Activated naive CD4-positive, alpha-beta T cell treated with anti-CD3 and anti-CD28 coated beads, Interleukin-2, amount 50 U/mL, for 72 hours (primary cell): Measurements from ENCODE around the gene ACVR2A. TPM values are rescaled to one million over a fixed set of nuclear protein-coding genes. Genes with fewer than 3 reads are reported as not detected.

Experiments
- ATAC-seq, 2 donors: fragments of 150-1000 bp; cut with Tn5 transposase; 2 replicates each; pipeline ENCODE4 v1.10.0; 2021; ENCODE audit warnings: mild to moderate bottlenecking in 2 of 2, moderate library complexity in 2 of 2
- DNase-seq, 2 donors: peaks; one replicate each; pipeline ENCODE4 v3.0.0; 2021 to 2022; ENCODE audit warnings: low spot score in 2 of 2
- H3K27ac Mint-ChIP-seq, 2 donors: one replicate each; pipeline ENCODE4 v1.8.0; 2022; ENCODE audit warnings: mild to moderate bottlenecking in 2 of 2, mixed read lengths in 2 of 2
- H3K36me3 Mint-ChIP-seq, 2 donors: one replicate each; pipeline ENCODE4 v1.8.0; 2022; ENCODE audit warnings: mixed read lengths in 2 of 2
- H3K9me3 Mint-ChIP-seq, 2 donors: one replicate each; pipeline ENCODE4 v1.8.0; 2022; ENCODE audit warnings: mixed read lengths in 2 of 2
- total RNA-seq, 2 donors: library from RNA; stranded (reverse); gene quantifications; one replicate each; pipeline ENCODE4 v1.2.3, GENCODE V29; 2022

Gene ACVR2A
- total RNA-seq, 2 donors from 2014 or later, result 2.9 to 6.8 TPM

DNA sequence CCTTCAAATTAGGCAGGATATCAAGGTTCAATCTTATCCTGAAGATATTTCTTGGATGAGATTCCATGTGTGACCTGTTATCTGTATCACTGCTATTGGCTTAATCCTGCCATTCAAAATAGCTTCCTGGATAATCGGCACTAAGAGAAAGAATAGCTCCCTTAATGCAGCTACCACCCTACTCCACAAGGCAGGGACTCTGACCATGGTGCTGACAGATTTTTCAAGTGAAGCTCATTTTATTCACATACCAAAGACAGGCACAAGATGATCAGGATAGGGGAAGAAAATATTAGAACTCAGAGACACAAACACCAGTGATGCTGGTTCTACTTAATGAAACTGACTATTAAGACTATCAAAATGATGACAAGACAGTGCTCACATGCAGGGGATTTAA lies 100.8 kb downstream of the ACVR2A start:
- Mint-ChIP-seq H3K9me3 (no peaks in the 10 kb centered on the region), H3K36me3 (no peaks in the 10 kb centered on the region), H3K27ac (no peak overlapping the region)
- DNase-seq, result no peak
- no peak for ATAC-seq

- ATAC-seq, result no peak
- H3K9me3 Mint-ChIP-seq, result no peaks in the 10 kb centered on the region
- no peaks in the 10 kb centered on the region for H3K36me3 Mint-ChIP-seq
- DNase-seq, result no peak
- no peak overlapping the region for H3K27ac Mint-ChIP-seq
These were observed 107.3 kb downstream of the ACVR2A start for GRCh38 chr2:147952118-147952517.

DNA sequence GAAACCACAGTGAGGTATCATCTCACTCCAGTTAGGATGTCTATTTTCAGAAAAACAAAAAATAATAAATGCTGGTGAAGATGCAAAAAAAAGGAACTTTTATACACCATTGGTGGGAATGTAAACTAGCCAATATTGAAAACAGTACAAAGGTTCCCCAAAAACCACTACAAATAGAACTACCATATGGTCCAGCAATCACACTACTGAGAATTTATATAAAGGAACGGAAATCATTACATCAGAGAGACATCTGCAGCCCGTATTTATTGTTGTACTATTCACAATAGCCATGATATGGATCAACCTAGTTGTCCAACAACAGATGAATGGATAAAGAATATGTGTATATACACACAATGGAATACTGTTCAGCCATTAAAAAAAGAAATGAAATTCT lies 123.7 kb downstream of the ACVR2A start:
- DNase-seq, result no peak
- H3K36me3 Mint-ChIP-seq, result peaks cover 46 to 51% of the 10 kb centered on the region in 2 donors
- H3K27ac Mint-ChIP-seq, result no peak overlapping the region
- ATAC-seq, result no peak
- peaks cover 5 to 19% of the 10 kb centered on the region in 2 donors for H3K9me3 Mint-ChIP-seq

- DNase-seq, result no peak
- peaks cover 12 to 28% of the 10 kb centered on the region in 2 donors for H3K36me3 Mint-ChIP-seq
- ATAC-seq, result no peak
- H3K27ac Mint-ChIP-seq, result no peak overlapping the region
- peaks cover 3 to 6% of the 10 kb centered on the region in 2 donors for H3K9me3 Mint-ChIP-seq
These were observed 131.3 kb downstream of the ACVR2A start for GRCh38 chr2:147976102-147976501.

GRCh38 chr2:147977679-147978078 lies 132.8 kb downstream of the ACVR2A start:
- DNase-seq, result no peak
- H3K36me3 Mint-ChIP-seq, result peaks cover 12 to 26% of the 10 kb centered on the region in 2 donors
- peaks cover 3 to 6% of the 10 kb centered on the region in 2 donors for H3K9me3 Mint-ChIP-seq
- no peak overlapping the region for H3K27ac Mint-ChIP-seq
- no peak for ATAC-seq

Other genes with a start within 250 kb of the ACVR2A start
- 10 to 100 TPM; 32.5 to 35.9 TPM for gene ORC4, start 175.7 kb downstream of the ACVR2A start, total RNA-seq
- 10 to 100 TPM; 37.7 to 47.9 TPM for gene MBD5, start 176.1 kb downstream of the ACVR2A start, total RNA-seq